Body of pancreas (tissue), 4 donors: ENCODE results near the gene FSTL5. TPM values are rescaled to one million over a fixed set of nuclear protein-coding genes. Genes with fewer than 3 reads are reported as not detected.

Experiments used
- ATAC-seq: fragments of 150-250 bp; one replicate; pipeline ENCODE4 v1.9.1; 2016
- DNase-seq, 4 donors: peaks; one replicate each; pipeline ENCODE4 v3.0.0-alpha.2; 2019
- H3K27ac ChIP-seq, 4 donors: fragments of 200-600 bp; sonication (generic); 1 replicate in 3 of 4; 2 replicates in 1 of 4; pipeline versions ENCODE4 v1.5.1 to v1.6.1; 2016 to 2019; ENCODE audit warnings: mild to moderate bottlenecking in 1 of 4, mixed read lengths in 1 of 4, moderate library complexity in 1 of 4
- H3K27me3 ChIP-seq, 2 donors: fragments of 200-600 bp; sonication (generic); one replicate each; pipeline ENCODE4 v1.6.0; 2016; ENCODE audit warnings: mild to moderate bottlenecking in 1 of 2
- H3K36me3 ChIP-seq, 2 donors: fragments of 200-600 bp; sonication (generic); replicated peaks in 1 of 2; 2 replicates each; pipeline ENCODE4 v1.5.1; 2016; ENCODE audit warnings: low read depth in 2 of 2; ENCODE audit not compliant: insufficient read depth in 1 of 2
- H3K4me1 ChIP-seq: fragments of 200-600 bp; sonication (generic); one replicate; pipeline ENCODE4 v1.6.0; 2016
- H3K4me3 ChIP-seq, 2 donors: fragments of 200-600 bp; sonication (generic); 1 replicate in 1 of 2; 2 replicates in 1 of 2; pipeline ENCODE4 v1.5.1; 2016 to 2019
- H3K9me3 ChIP-seq, 3 donors: fragments of 200-600 bp; sonication (generic); 1 replicate in 2 of 3; 2 replicates in 1 of 3; pipeline ENCODE4 v1.5.1; 2016
- CTCF ChIP-seq, 7 experiments: fragments of 450-650 bp in 4 of 7; fragments of 200-600 bp in 3 of 7; sonication (generic) in 3 of 7; IDR thresholded peaks; one replicate each; pipeline ENCODE4 v1.5.1; 2016 to 2019; ENCODE audit warnings: antibody characterized with exemption in 7 of 7
- POLR2A ChIP-seq, 3 donors: fragments of 450-650 bp; IDR thresholded peaks; one replicate each; pipeline ENCODE4 v1.6.1; 2016; ENCODE audit warnings: antibody characterized with exemption in 3 of 3, mild to moderate bottlenecking in 2 of 3
- WGBS, 2 donors: methylation state at CpG; one replicate each; pipeline ENCODE4 v1.1.5; 2017; 5-methylcytosine and 5-hydroxymethylcytosine counted together
- intact Hi-C: fragments of 100-400 bp; cut with DNase I; formaldehyde crosslinking; loops from one replicate; pipeline ENCODE4 v1.15.1; 2023
- total RNA-seq, 2 donors: library from RNA; depleted of rRNA; stranded (reverse); fragments of >200 nt; gene quantifications; one replicate each; pipeline ENCODE4 v1.1.0, GENCODE V29; 2016

The FSTL5 gene
- total RNA-seq, 2 donors from 2014 or later, result 1.3 TPM; not detected in 1

GRCh38 chr4:162126729-162127128 lies 37.1 kb downstream of the FSTL5 start:
- ATAC-seq (no peak), DNase-seq (no peak)
- Histone ChIP-seq H3K4me1 (no peaks in the 10 kb centered on the region), H3K9me3 (no peaks in the 10 kb centered on the region), H3K4me3 (no peak overlapping the region), H3K27me3 (no peaks in the 10 kb centered on the region), H3K27ac (no peak overlapping the region), H3K36me3 (no peaks in the 10 kb centered on the region)
- 44 to 60% methylated on average over 3 of the region's 3 CpGs for WGBS, 2 donors
- TF ChIP-seq CTCF (IDR thresholded peaks at IDR 0.05) (no peak), POLR2A (IDR thresholded peaks at IDR 0.05) (no peak)
- intact Hi-C loops, result no loop called here

- H3K9me3 ChIP-seq, result no peaks in the 10 kb centered on the region
- no peak overlapping the region for H3K27ac ChIP-seq
- DNase-seq (no peak), ATAC-seq (no peak)
- no peaks in the 10 kb centered on the region for H3K4me1 ChIP-seq
- H3K27me3 ChIP-seq, result no peaks in the 10 kb centered on the region
- no peaks in the 10 kb centered on the region for H3K36me3 ChIP-seq
- 55 to 69% methylated on average over 2 of the region's 2 CpGs for WGBS, 2 donors
- no peak overlapping the region for H3K4me3 ChIP-seq
- intact Hi-C loops, result no loop called here
- no peak for TF ChIP-seq POLR2A (IDR thresholded peaks at IDR 0.05)
- TF ChIP-seq CTCF (IDR thresholded peaks at IDR 0.05), result no peak
These were observed 46.7 kb downstream of the FSTL5 start for GRCh38 chr4:162117051-162117450.

- DNase-seq (no peak), ATAC-seq (no peak)
- Histone ChIP-seq H3K9me3 (no peaks in the 10 kb centered on the region), H3K4me1 (no peaks in the 10 kb centered on the region), H3K36me3 (no peaks in the 10 kb centered on the region), H3K4me3 (no peak overlapping the region), H3K27ac (no peak overlapping the region), H3K27me3 (no peaks in the 10 kb centered on the region)
- 51 to 60% methylated on average over 13 of the region's 13 CpGs for WGBS, 2 donors
- no peak for TF ChIP-seq CTCF (IDR thresholded peaks at IDR 0.05)
- intact Hi-C loops, result no loop called here
These were observed 47.6 kb downstream of the FSTL5 start for GRCh38 chr4:162116095-162116779.

- Histone ChIP-seq H3K4me1 (no peaks in the 10 kb centered on the region), H3K27ac (no peak overlapping the region), H3K36me3 (no peaks in the 10 kb centered on the region), H3K9me3 (no peaks in the 10 kb centered on the region), H3K27me3 (no peaks in the 10 kb centered on the region), H3K4me3 (no peak overlapping the region)
- intact Hi-C loops, result no loop called here
- 9 to 13% methylated on average over 3 of the region's 3 CpGs for WGBS, 2 donors
- DNase-seq, result no peak
- ATAC-seq, result no peak
- TF ChIP-seq POLR2A (IDR thresholded peaks at IDR 0.05) (no peak), CTCF (IDR thresholded peaks at IDR 0.05) (no peak)
These were observed 48.5 kb downstream of the FSTL5 start for GRCh38 chr4:162115333-162115732.

- intact Hi-C loops, result no loop called here
- Histone ChIP-seq H3K27me3 (no peaks in the 10 kb centered on the region), H3K4me3 (no peak overlapping the region), H3K36me3 (no peaks in the 10 kb centered on the region), H3K9me3 (no peaks in the 10 kb centered on the region), H3K4me1 (no peaks in the 10 kb centered on the region), H3K27ac (no peak overlapping the region)
- ATAC-seq (no peak), DNase-seq (no peak)
- TF ChIP-seq POLR2A (IDR thresholded peaks at IDR 0.05) (no peak), CTCF (IDR thresholded peaks at IDR 0.05) (no peak)
- WGBS, 2 donors, result 80 to 87% methylated on average over 4 of the region's 4 CpGs
These were observed 52.7 kb downstream of the FSTL5 start for GRCh38 chr4:162111078-162111477.
